Ishikawa (cell line): Measurements from ENCODE around the gene CLK3.

Experiments
- CREB1 ChIP-seq: IDR thresholded peaks from 2 replicates; pipeline ENCODE4 v1.6.1; 2012; ENCODE audit warnings: low read depth
- TAF1 ChIP-seq: IDR thresholded peaks from 2 replicates; pipeline ENCODE4 v1.6.1; 2012; ENCODE audit warnings: low read depth, mild to moderate bottlenecking
- USF1 ChIP-seq: IDR thresholded peaks from 2 replicates; pipeline ENCODE4 v1.6.1; 2012

- no peak for TF ChIP-seq USF1
- TF ChIP-seq CREB1 = no peak
- no peak for TF ChIP-seq TAF1
Observed at GRCh38 chr15:74628949-74629348, 13.3 kb downstream of the CLK3 start.
